HS-27A (cell line): ENCODE data around the gene RCOR1.
A peak's percentile ranks its signal among the peaks of the same experiment; 100 is the strongest.
"Not testable (repeated sequence)": the region's sequence is repeated elsewhere in the genome, so short reads cannot be mapped to it uniquely, and the experiment has no call there.

ENCODE experiments used
- DNase-seq: peaks from one replicate; pipeline ENCODE4 v3.0.0-alpha.2; 2012; ENCODE audit warnings: low read depth, missing footprints

Gene RCOR1

DNA sequence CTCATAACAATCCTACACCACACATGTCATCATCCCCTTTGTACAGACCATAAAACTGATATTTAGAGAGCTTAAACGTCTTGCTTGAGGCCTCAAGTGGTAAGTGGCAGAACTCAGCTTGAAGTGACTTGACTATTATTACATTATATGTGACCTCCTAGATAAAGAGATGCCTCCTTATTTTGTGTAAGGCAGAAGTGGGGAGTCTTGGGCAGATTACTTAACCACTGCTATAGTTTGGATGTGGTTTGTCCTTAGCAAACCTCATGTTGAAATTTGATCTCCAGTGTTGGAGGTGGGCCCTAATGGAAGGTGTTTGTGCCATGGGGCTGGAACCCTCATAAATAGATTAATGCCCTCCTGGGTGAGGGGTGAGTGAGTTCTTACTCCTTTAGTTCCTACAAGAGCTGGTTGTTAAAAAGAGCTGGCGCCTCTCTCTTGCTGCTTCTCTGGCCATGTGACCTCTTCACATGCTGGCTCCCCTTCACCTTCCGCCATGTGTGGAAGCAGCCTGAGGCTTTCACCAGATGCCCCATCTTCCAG, 37.4 kb downstream of the RCOR1 start:
- no peak for DNase-seq

GRCh38 chr14:102630405-102630804, 38.0 kb downstream of the RCOR1 start:
- no peak for DNase-seq

DNA sequence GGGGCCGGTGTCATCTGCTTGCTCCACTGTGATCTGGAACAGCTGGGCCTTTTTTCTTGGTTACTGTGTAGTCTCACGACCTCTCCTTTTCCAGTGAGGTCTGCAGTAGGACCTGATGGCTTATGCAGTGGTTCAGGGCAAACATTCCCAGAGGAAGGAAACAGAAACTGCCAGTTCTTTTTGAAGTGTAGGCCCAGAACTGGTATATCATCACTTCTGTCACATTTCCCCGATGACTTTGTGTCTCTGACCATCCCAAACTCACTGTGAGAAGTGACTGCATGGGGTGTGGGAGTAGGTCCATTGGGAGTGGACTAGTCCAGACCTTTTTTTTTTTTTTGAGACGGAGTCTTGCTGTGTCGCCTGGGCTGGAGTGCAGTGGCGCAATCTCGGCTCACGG, 38.4 kb downstream of the RCOR1 start:
- DNase-seq: no peak

DNA sequence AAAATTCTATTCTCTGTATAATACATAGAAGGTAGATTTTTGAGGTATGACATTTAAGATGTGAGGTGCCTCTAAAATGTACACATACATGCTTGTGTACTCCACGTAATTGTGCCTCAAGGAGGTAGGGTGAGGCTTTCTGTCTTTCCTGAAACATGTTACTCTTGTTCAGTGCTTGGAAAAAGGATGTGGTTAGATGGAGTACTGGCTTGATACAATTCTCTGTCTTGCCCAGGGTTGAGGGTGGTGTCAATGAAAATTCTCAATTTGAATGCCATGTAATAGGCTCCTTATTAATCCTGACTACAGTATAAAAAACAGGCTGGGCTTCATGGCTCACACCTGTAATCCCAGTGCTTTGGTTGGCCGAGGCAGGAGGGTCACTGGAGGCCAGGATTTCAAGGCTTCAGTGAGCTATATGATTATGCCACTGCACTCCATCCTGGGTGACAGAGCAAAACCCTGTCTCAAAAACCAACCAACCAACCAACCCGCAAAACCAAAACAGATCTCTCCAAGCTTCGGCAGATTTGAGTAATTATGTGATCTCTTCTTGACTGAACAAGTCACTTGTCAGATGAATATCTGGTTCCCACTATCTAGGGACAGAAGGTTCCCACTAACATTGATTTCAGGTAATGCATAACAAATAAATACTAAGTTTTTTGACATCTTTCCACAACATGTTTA, 41.6 kb downstream of the RCOR1 start:
- no peak for DNase-seq

GRCh38 chr14:102639611-102640010, 47.2 kb downstream of the RCOR1 start:
- not testable (repeated sequence) for DNase-seq

DNA sequence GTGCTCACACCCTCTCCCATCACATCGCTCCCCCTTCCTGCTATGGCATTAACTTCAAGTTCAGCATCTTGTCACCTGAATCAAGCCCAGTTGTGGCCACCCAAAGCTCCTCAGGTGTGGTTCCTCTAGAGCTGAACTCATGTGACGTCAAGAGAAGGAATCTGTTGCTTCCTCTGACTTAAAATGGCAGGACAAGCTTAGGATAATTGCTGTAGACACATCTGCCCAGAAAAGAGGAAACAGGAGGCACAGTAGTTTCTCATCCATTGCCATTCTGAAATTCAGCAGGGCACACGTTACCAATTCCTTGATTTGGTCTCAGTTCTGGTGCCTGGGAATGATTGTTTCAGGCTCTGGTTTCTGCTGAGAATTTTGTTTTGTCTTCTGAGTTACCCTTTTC, 52.1 kb downstream of the RCOR1 start:
- no peak for DNase-seq

GRCh38 chr14:102645746-102646440, 53.4 kb downstream of the RCOR1 start:
- no peak for DNase-seq

- DNase-seq: no peak
Measured at GRCh38 chr14:102646615-102647014, 54.2 kb downstream of the RCOR1 start.

GRCh38 chr14:102652194-102652593, 59.7 kb downstream of the RCOR1 start:
- no peak for DNase-seq

DNA sequence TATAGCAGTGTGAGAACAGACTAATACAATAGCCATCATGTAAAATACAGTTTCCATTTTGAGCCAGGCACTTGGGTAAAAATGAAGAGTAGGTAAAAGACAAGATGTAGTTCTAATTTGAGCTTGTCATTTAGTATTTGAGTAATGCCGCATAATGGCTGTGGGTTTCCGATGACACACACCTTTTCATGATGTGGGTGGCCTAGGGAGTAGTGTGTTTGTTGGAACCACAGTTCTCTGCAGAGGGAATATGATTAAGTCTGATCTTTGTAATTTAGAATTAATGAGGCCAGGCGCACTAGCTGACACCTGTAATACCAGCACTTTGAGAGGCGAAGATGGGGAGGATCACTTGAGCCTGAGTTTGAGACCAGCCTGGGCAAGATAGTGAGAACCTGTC, 61.8 kb downstream of the RCOR1 start:
- DNase-seq: no peak

- peak; percentile 23 for DNase-seq
Measured at GRCh38 chr14:102655137-102655536, 62.7 kb downstream of the RCOR1 start.

DNA sequence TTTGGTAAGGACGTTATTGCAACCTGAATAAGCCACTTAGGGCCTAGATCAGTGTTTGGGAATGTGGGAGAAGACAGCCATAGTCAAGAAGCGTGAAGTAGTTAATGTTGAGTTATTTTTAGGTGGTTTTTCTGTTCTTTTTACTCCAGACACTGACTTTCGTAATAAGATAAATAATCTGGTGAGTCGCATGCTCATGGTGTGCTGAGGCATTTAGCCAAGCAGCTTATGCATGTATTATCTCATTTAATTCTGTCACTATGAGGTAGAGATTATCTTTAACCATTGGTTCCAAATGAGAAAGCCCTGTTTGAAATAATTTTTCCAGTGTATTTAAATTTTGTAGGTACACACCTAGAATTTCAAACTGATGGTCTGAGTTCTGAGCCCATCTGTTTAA, 67.3 kb downstream of the RCOR1 start:
- DNase-seq: no peak

DNA sequence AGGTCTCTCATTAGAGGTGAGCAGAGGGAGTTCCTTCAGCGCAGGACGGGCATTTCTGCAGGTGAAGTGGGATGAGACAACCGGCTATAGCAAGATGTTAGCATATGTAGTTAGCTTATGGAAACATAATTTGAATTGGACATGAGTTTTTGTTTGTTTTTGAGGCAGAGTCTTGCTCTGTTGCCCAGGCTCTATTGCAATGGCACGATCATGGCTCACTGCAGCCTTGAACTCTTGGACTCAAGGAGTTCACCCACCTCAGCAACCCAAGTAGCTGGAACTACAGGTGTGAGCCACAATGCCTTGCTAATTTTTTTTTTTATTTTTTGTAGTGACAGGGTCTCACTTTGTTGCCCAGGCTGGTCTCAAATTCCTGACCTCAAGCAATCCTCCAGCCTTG, 69.2 kb downstream of the RCOR1 start:
- DNase-seq: no peak

DNA sequence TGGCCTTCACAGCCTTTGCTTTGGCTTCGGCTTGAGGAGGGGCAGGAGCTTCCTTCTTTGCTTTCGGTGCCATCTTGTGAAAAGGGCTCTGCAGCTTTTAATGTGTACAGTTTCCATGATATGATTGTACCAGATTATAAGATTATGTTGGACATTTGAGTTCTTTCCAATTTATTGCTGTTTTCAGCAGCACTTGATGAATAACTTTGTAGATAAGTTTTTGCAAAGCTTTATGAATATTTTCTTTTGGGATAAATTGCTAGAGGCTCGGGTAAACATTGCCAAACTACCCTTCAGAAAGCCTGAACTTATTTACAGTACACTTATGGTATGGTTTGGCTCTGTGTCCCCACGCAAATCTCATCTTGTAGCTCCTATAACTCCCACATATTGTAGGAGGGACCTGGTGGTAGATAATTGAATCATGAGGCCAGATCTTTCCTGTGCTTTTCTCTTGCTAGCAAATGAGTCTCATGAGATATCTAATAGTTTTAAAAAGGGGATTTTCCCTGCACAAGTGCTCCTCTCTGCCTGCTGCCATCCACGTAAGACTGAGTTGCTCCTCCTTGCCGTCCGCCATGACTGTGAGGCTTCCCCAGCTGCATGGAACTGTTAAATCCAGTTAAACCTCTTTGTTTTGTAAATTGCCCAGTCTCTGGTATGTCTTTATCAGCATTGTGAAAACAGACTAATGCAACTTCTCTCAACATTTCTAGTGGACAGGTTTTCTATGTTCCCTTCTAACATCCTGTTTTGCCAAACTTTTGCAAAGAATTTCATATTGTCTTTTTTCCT, 70.4 kb downstream of the RCOR1 start:
- DNase-seq: no peak

DNA sequence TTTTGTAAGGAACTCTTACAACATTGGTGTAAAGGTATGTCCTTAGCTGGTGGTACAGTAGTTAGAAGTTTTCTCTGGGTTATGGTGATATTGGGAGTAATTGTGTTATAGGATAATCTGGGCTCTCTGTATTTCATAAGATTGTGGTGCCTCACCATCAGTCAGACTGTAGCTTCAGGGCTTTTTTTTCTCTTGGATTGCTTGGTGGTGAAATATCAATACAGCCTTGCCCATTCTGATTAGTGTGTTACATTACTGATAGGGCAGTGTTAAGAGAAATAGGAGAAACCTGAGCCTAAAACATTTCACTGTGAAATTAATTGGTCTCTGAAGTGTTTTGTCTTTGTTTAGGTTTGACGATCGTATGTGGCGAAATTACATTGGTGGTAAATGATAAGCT, 71.0 kb downstream of the RCOR1 start:
- DNase-seq: no peak

DNA sequence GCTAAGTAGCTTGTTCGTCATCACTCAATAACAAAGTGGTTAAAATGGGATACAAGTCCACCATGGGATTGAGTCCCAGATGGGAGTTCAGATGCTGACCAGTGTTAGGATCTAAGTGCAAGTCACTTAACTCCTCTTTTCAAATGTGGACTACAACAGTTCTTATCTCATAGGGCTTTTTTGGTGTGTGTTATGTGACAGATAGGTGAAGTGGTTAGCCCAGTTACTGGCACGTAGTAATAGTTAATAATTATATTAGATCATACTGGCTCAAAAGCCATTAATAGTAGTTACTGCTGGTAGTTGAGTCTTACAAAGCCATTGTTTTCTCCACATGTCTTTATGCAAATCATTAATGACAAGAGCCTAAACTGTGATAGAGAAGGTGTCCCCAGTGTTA, 73.2 kb downstream of the RCOR1 start:
- DNase-seq: no peak

- no peak for DNase-seq
Measured at GRCh38 chr14:102666635-102667034, 74.2 kb downstream of the RCOR1 start.

DNA sequence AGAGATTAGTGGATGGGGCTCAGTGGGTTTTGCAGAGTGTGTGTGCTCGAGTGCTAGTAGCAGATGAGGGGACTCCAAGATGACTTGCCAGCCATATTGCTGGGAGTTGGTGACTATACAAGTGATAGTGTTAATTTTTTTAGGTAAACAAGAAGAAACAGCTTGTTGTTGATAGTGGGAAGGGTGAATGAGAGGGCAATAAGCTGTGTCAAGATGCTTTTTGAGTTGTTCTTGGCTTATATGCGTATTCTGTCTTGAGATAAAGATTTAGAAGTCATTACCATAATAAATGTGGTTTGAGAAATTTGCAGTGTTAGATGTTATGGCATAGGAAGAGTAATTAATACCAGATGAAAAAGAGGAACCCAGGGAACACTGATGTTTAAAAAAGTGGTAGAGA, 75.3 kb downstream of the RCOR1 start:
- no peak for DNase-seq

- no peak for DNase-seq
Measured at GRCh38 chr14:102668291-102668873, 75.9 kb downstream of the RCOR1 start.

DNA sequence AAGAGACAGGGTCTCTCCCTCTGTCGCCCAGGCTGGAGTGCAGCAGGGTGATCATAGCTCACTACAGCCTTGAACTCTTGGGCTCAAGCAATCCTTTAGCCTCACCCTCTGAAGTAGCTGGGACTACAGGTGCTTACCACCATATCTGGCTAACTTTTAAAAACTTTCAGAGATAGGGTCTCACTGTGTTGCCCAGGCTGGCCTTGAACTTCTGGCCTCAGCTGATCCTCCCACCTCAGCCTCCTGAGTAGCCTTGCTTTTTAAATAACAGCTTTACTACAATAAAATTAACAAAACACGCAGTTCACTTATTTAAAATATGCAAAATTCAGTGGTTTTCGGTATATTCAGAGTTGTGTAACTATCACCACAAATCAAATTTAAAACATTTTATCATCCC, 79.0 kb downstream of the RCOR1 start:
- no peak for DNase-seq

GRCh38 chr14:102672410-102672960, 80.0 kb downstream of the RCOR1 start:
- DNase-seq: no peak

DNA sequence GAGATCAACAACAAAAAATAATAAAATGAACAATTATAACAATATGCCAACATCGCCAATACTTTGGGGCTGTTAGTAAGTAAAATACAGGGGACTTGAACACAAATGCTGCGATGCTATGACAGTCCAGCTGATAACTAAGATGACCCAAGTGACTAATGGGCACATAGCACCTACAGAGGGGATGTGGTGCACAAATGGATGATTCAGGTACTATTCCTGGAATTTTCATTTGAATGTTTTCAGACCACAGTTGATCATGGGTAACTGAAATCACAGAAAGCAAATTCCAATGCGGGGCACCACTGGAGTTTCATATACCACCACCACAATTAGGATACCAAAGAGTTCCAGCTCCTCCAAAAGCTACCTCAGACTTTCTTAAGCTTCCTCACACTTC, 82.9 kb downstream of the RCOR1 start:
- no peak for DNase-seq
